Right lobe of liver (tissue), 6 donors: ENCODE results near the gene KCNE3. TPM values are rescaled to one million over a fixed set of nuclear protein-coding genes. Genes with fewer than 3 reads are reported as not detected.

ENCODE experiments used
- ATAC-seq, 4 donors: fragments of 200-7000 bp; cut with Tn5 transposase; one replicate each; pipeline ENCODE4 v1.9.1; 2020; ENCODE audit warnings: mild to moderate bottlenecking in 4 of 4, moderate library complexity in 4 of 4
- DNase-seq, 3 donors: peaks; one replicate each; pipeline ENCODE4 v3.0.0-alpha.2; 2020
- H3K27ac ChIP-seq, 3 donors: fragments of 200-600 bp; one replicate each; pipeline ENCODE4 v1.8.0; 2022
- H3K27me3 ChIP-seq, 2 donors: fragments of 200-600 bp; one replicate each; pipeline ENCODE4 v1.8.0; 2022
- H3K36me3 ChIP-seq, 4 donors: fragments of 200-600 bp; sonication (generic) in 1 of 4; one replicate each; pipeline versions ENCODE4 v1.5.1 to v1.8.0; 2017 to 2022; ENCODE audit warnings: control low read depth in 1 of 4
- H3K4me1 ChIP-seq, 4 donors: fragments of 200-600 bp; sonication (generic) in 1 of 4; one replicate each; pipeline versions ENCODE4 v1.5.1 to v1.8.0; 2017 to 2022; ENCODE audit warnings: control low read depth in 1 of 4
- H3K4me3 ChIP-seq, 3 donors: fragments of 200-600 bp; one replicate each; pipeline ENCODE4 v1.8.0; 2022
- H3K9me3 ChIP-seq, 4 donors: fragments of 200-600 bp; sonication (generic) in 1 of 4; one replicate each; pipeline versions ENCODE4 v1.5.1 to v1.8.0; 2017 to 2022; ENCODE audit warnings: control low read depth in 1 of 4
- CTCF ChIP-seq, 4 donors: fragments of 200-600 bp in 3 of 4; fragments of 450-650 bp in 1 of 4; IDR thresholded peaks; one replicate each; pipeline versions ENCODE4 v1.5.1 to v1.8.0; 2016 to 2022; ENCODE audit warnings: antibody characterized with exemption in 4 of 4, mild to moderate bottlenecking in 2 of 4
- POLR2A ChIP-seq: fragments of 450-650 bp; IDR thresholded peaks from one replicate; pipeline ENCODE4 v1.6.1; 2017; ENCODE audit warnings: antibody characterized with exemption, mild to moderate bottlenecking
- WGBS: methylation state at CpG from one replicate; pipeline ENCODE4 v1.1.6; 2018; ENCODE audit warnings: low coverage, low lambda C conversion rate; ENCODE audit not compliant: insufficient coverage; ENCODE audit errors: missing lambda C conversion rate; 5-methylcytosine and 5-hydroxymethylcytosine counted together
- intact Hi-C, 2 donors: fragments of 100-400 bp; cut with DNase I; formaldehyde crosslinking; loops; one replicate each; pipeline versions ENCODE4 v1.11.2 to v1.14.1; 2022
- total RNA-seq, 6 experiments: library from RNA; depleted of rRNA in 2 of 6; stranded (reverse); fragments of >200 nt in 2 of 6; fragmentation: NEBNext Ultra II Directional in 3 of 6; extraction: Animal tissue kit (Norgen Biotek cat#: 25700) in 3 of 6; gene quantifications; one replicate each; pipeline versions ENCODE4 v1.1.0 to v1.2.4, GENCODE V29; 2016 to 2023
- donor health status: DM: no; HTN: yes; CAD: no.
- donor health status: DM: no; HTN: no; CAD: no.
- donor health status: DM: no; HTN: no; CAD: no.
- donor health status: DM: no; HTN: yes; CAD: no.
- donor health status: DM: no; HTN: yes; CAD: no.

The KCNE3 gene
- total RNA-seq, 6 experiments from 2014 or later = 1.3 to 7.6 (median 4.8) TPM

GRCh38 chr11:74479732-74480123 lies 12.4 kb upstream of the KCNE3 start:
- intact Hi-C loops = no loop called here
- Histone ChIP-seq H3K36me3 (no peaks in the 10 kb centered on the region), H3K4me3 (no peak overlapping the region), H3K27ac (no peak overlapping the region), H3K9me3 (no peaks in the 10 kb centered on the region), H3K4me1 (no peaks in the 10 kb centered on the region), H3K27me3 (no peaks in the 10 kb centered on the region)
- TF ChIP-seq CTCF (IDR thresholded peaks at IDR 0.05) = no peak
- no peak for TF ChIP-seq POLR2A
- no peak for ATAC-seq
- no peak for DNase-seq
- WGBS = 27% methylated on average over 1 of the region's 1 CpG

- no peak for ATAC-seq
- DNase-seq = no peak
- TF ChIP-seq POLR2A (no peak), CTCF (IDR thresholded peaks at IDR 0.05) (no peak)
- intact Hi-C loops = no loop called here
- 68% methylated on average over 10 of the region's 10 CpGs for WGBS
- no peaks in the 10 kb centered on the region for H3K36me3 ChIP-seq
- H3K27ac ChIP-seq = no peak overlapping the region
- H3K4me1 ChIP-seq = no peaks in the 10 kb centered on the region
- H3K4me3 ChIP-seq = no peak overlapping the region
- H3K27me3 ChIP-seq = no peaks in the 10 kb centered on the region
- H3K9me3 ChIP-seq = no peaks in the 10 kb centered on the region
Observed at GRCh38 chr11:74478877-74479731, 11.8 kb upstream of the KCNE3 start.

GRCh38 chr11:74476536-74476935 lies 9.2 kb upstream of the KCNE3 start:
- 42% methylated on average over 2 of the region's 2 CpGs for WGBS
- Histone ChIP-seq H3K27ac (no peak overlapping the region), H3K4me1 (no peaks in the 10 kb centered on the region), H3K27me3 (no peaks in the 10 kb centered on the region), H3K9me3 (no peaks in the 10 kb centered on the region), H3K4me3 (no peak overlapping the region), H3K36me3 (no peaks in the 10 kb centered on the region)
- DNase-seq (no peak), ATAC-seq (no peak)
- intact Hi-C loops = no loop called here
- no peak for TF ChIP-seq CTCF (IDR thresholded peaks at IDR 0.05)
- TF ChIP-seq POLR2A = no peak

- DNase-seq (no peak), ATAC-seq (peak in 1 of 4 donors; percentile 17)
- Histone ChIP-seq H3K36me3 (no peaks in the 10 kb centered on the region), H3K27ac (no peak overlapping the region), H3K27me3 (no peaks in the 10 kb centered on the region), H3K4me3 (no peak overlapping the region), H3K4me1 (no peaks in the 10 kb centered on the region), H3K9me3 (no peaks in the 10 kb centered on the region)
- 0% methylated on average over 1 of the region's 1 CpG for WGBS
- intact Hi-C loops = no loop called here
- no peak for TF ChIP-seq CTCF (IDR thresholded peaks at IDR 0.05)
- TF ChIP-seq POLR2A = no peak
Observed at GRCh38 chr11:74474316-74474715, 7.0 kb upstream of the KCNE3 start.
